ENCODE measurements around the gene DHFR. TPM values are rescaled to one million over a fixed set of nuclear protein-coding genes. Genes with fewer than 3 reads are reported as not detected.

Gene DHFR
- total and polyA plus RNA-seq, 2 of the 8 experiments (the other 6 are each of a cell fraction or from before 2014, with no cell fraction given) = 46.4 to 88.9 TPM

- POLR2A ChIA-PET (ENCODE audit: partially characterized antibody) = no interaction called here
- H3K9me3 ChIP-seq (ENCODE audit: insufficient read depth in 2 of 2, low read depth in 1 of 2, low read length in 1 of 2) = no peaks in the 10 kb centered on the region
- no peak overlapping the region for H4K5ac ChIP-seq (ENCODE audit: insufficient read length, low read depth, low read length)
- WGBS, 2 experiments (ENCODE audit: extremely low coverage in 1 of 2, insufficient coverage in 1 of 2, insufficient read length in 1 of 2, insufficient replicate concordance in 2 of 2, low coverage in 1 of 2, low lambda C conversion rate in 2 of 2, missing lambda C conversion rate in 1 of 2) = 57% methylated on average over 1 of the region's 1 CpG; no CpG with 5 or more reads in 1 of the 2 experiments
- no peak overlapping the region for H3K4me3 ChIP-seq (ENCODE audit: extremely low read depth in 1 of 4, insufficient read depth in 2 of 4, low read depth in 3 of 4, low read length in 4 of 4)
- no peak overlapping the region for H2BK12ac ChIP-seq (ENCODE audit: low read depth, low read length)
- peak overlapping the region; percentile 84; the same call in 1 of the 2 replicates for H2BK5ac ChIP-seq (ENCODE audit: low read depth, low read length)
- no peaks in the 10 kb centered on the region for H3K79me1 ChIP-seq (ENCODE audit: low read depth, low read length)
- FAIRE-seq (no peak), DNase-seq (ENCODE audit: low read depth in 1 of 2, low spot score in 2 of 2) (no peak)
- no peak overlapping the region for H2BK20ac ChIP-seq (ENCODE audit: low read length)
- H3K56ac ChIP-seq (replicated peaks; ENCODE audit: insufficient read length, low read depth, low read length) = no peak overlapping the region
- 0 out of 2 replicates have a peak overlapping the region, but pooled peaks have one; percentile 53 for H2AK5ac ChIP-seq (ENCODE audit: low read depth, low read length)
- no peaks in the 10 kb centered on the region for H3K23me2 ChIP-seq (ENCODE audit: low read depth, low read length)
- H2BK120ac ChIP-seq (replicated peaks; ENCODE audit: low read depth, low read length) = no peak overlapping the region
- H3K36me3 ChIP-seq (ENCODE audit: control insufficient read depth in 2 of 4, insufficient read depth in 4 of 4, low read length in 3 of 4) = peaks cover 0 to 3% (median 2%) of the 10 kb centered on the region in 4 experiments; a peak in 3 of 8 replicates
- H4K91ac ChIP-seq (replicated peaks; ENCODE audit: insufficient read length, low read length) = peak overlapping the region; percentile 94
- H3K4ac ChIP-seq (replicated peaks; ENCODE audit: insufficient read length, low read depth, low read length) = no peak overlapping the region
- peak overlapping the region; percentile 41; the same call in 1 of the 2 replicates for H3K27ac ChIP-seq (ENCODE audit: low read depth, low read length)
- peak overlapping the region; percentile 75; the same call in 1 of the 2 replicates for H3K18ac ChIP-seq (ENCODE audit: extremely low read depth, low read length)
- H3K14ac ChIP-seq (ENCODE audit: insufficient read length) = no peak overlapping the region
- no peak overlapping the region for H2AFZ ChIP-seq (ENCODE audit: low read length)
- H2BK15ac ChIP-seq (ENCODE audit: low read length) = no peak overlapping the region
- H4K20me1 ChIP-seq (replicated peaks in 1 of 2; ENCODE audit: control insufficient read depth in 1 of 2, insufficient read depth in 2 of 2, low read length in 2 of 2) = no peaks in the 10 kb centered on the region
- TF ChIP-seq SIX5 (IDR thresholded peaks at IDR 0.05; ENCODE audit: low read depth, low read length) (no peak), TEAD4 (IDR thresholded peaks at IDR 0.05; ENCODE audit: low read depth, low read length) (no peak), KDM4A (IDR thresholded peaks at IDR 0.05; ENCODE audit: low read depth, low read length, severe bottlenecking) (no peak), MAFK (IDR thresholded peaks at IDR 0.05; ENCODE audit: low read depth, low read length) (no peak), BACH1 (IDR thresholded peaks at IDR 0.05; ENCODE audit: low read length) (no peak), TAF1 (IDR thresholded peaks at IDR 0.05; ENCODE audit: low read depth, low read length) (no peak), RNF2 (IDR thresholded peaks at IDR 0.05; ENCODE audit: borderline replicate concordance, low read depth, low read length, missing control alignments, poor library complexity, severe bottlenecking) (no peak), CEBPB (IDR thresholded peaks at IDR 0.05; ENCODE audit: low read depth, low read length) (no peak), MAX (IDR thresholded peaks at IDR 0.05) (no peak), RBBP5 (IDR thresholded peaks at IDR 0.05; ENCODE audit: borderline replicate concordance, low read depth, low read length) (no peak), NRF1 (IDR thresholded peaks at IDR 0.05; ENCODE audit: low read depth, low read length) (no peak), EGR1 (IDR thresholded peaks at IDR 0.05; ENCODE audit: borderline replicate concordance, low read depth, low read length) (no peak), SP1 (IDR thresholded peaks at IDR 0.05; ENCODE audit: low read depth, low read length) (no peak)
- no peak overlapping the region for H3K9ac ChIP-seq (replicated peaks in 1 of 4; ENCODE audit: extremely low read depth in 1 of 4, low read depth in 3 of 4, low read length in 3 of 4)
- H3K27me3 ChIP-seq (replicated peaks in 1 of 4; ENCODE audit: control insufficient read depth in 3 of 4, extremely low read depth in 1 of 4, insufficient read depth in 3 of 4, low read length in 3 of 4) = no peaks in the 10 kb centered on the region
- peaks cover 0 to 5% (median 1%) of the 10 kb centered on the region in 4 experiments; a peak in 2 of 7 replicates for H3K4me1 ChIP-seq (replicated peaks in 1 of 4; ENCODE audit: control insufficient read depth in 3 of 4, insufficient read depth in 4 of 4, low read length in 3 of 4)
- CTCF ChIA-PET (ENCODE audit: partially characterized antibody) = interaction anchor here (1.1 kb wide), 1 partner anchor 461 kb away, joined by 3 read pairs; no protein-coding TSS in a partner anchor
- no peak overlapping the region for H3K4me2 ChIP-seq (ENCODE audit: insufficient read depth in 1 of 2, low read depth in 2 of 2, low read length in 2 of 2)
- no peak overlapping the region for H3K23ac ChIP-seq (ENCODE audit: insufficient read length)
- no peak overlapping the region for H4K8ac ChIP-seq (ENCODE audit: extremely low read depth, insufficient read depth, low read length)
- H3K79me2 ChIP-seq (ENCODE audit: control insufficient read depth in 1 of 2, insufficient read depth in 2 of 2, low read length in 2 of 2) = no peaks in the 10 kb centered on the region
Measured at GRCh38 chr5:80704221-80704620, 49.4 kb upstream of the DHFR start.
